Measurements from ENCODE around the gene CARHSP1.

Gene CARHSP1

DNA sequence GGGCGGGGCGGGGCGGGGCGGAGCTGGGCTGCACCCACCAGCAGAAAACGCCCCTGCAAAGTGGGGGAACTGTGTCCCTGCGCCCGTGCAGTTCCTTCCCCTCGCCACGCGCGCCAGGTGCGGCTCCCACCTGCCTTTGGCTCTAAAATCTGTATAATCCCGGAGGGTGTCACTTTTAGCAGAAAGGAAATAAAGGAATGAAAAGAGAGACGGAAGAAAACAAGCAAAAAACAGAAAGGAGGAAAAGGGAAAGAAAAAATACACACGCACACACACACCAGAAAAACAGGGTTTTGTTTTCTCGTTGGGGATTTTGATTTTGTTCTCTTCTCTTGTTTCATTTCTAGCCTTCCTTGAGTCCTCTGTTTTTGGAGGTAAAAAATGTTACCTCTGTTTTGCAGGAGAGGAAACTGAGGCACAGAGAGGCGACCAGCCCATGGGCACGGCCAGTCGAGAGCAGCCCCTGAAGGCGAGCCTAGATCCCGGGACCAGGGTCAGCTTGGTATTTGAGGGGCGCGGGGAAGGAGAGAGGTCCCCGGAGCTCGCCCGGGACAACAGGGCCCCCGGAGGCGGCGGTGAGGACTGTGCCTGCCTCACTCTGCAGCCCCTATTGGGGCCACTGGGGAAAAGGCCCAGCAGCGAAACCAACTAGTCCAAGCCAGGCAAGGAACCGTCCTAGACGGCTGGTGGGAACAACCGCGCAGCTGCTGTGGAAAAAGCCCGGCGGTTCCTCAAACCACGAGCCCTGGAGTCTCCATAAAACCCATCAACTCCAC is 594 bp upstream of the CARHSP1 start:
- no peak for DNase-seq

DNA sequence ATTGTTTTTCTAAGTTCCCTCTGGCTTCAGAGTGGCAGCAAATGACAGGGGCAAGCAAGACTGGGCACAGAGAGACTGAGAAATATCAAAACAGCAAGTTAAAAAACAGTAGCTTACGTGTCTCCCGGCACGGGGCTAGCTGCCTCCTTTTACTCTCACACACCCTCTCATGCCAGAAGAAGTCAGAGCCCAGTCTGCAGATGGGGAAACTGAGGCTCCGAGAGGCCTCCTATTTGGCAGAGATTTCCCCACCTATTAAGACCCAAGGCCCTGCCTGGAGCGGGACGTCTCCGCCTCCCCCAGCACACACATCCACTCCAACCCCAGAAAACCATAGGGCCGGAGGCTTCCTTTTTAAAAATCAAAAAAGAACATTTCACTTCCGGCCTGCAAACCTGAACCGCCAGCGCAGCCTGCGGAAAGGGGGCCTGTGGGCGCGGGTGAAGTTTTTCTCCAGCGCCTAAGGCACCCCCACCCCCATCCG is 832 bp downstream of the CARHSP1 start:
- DNase-seq, result no peak

GRCh38 chr16:8867216-8867931 is 1.4 kb downstream of the CARHSP1 start:
- peak; percentile 68 for DNase-seq

GRCh38 chr16:8866884-8867215 is 2.0 kb downstream of the CARHSP1 start:
- DNase-seq, result no peak

DNA sequence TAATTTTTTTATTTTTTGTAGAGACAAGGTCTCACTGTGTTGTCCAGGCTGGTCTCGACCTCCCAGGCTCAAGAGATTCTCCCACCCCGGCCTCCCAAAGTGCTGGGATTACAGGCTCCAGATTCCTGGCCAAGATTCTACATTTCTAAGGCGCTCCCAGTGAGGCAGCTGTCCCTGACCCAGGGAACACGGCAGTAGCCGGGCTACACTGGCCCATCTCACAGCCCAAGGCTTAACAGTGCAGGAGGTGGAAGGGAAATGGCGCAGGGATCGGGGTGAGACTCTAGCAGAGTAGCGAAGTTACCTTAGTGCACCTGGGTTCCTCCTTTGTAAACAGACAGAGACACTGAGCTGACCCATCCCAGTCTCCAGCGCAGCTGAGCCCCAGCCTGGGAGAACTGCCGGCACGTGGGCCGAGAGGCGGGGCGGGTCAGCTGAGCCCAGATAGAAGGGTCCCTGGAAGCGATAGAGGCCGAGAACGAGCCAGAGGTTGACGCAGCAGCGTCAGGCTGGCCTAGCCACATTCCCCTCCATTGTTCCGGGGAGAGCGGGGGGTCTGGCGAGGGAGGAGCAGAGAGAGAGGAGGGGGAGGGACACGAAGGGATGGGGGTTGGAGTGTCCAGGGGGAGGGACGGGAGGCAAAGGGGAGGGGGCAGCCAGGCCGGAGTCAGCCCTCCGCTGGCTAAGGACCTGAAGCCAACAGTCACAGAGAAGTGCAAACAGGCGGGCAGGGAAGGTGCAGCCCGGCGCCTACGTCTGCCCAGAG is 2.5 kb downstream of the CARHSP1 start:
- no peak for DNase-seq

DNA sequence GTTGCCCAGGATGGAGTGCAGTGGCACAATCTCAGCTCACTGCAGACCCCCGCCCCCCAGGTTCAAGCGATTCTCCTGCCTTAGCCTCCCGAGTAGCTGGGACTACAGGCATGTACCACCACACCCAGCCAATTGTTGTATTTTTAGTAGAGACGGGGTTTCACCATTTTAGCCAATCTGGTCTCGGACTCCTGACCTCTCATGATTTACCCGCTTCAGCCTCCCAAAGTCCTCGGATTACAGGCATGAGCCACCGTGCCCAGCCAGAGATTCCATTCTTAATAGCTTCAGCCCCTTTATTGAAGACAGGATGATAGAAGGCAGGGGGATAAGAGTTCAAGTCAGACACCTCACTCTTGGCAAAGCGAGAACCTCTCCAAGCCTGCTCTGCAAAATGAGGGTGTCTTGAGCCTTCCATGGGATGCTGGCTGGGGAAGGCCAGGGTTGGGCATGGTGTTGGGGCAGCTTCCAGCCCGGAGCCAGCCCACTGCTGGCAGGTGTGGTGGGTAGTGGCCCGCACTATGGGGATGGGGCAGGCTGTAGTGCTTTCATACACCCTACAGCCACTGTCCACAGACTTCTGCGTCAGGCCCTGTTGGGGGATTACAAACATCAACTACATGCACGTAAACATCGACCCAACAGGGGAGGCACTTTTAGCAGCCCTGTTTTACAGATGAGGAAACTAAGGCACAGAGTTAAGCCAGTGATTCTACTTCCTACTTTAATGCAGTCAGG is 3.5 kb downstream of the CARHSP1 start:
- DNase-seq, result no peak

GRCh38 chr16:8864480-8865110 is 4.2 kb downstream of the CARHSP1 start:
- no peak for DNase-seq

DNA sequence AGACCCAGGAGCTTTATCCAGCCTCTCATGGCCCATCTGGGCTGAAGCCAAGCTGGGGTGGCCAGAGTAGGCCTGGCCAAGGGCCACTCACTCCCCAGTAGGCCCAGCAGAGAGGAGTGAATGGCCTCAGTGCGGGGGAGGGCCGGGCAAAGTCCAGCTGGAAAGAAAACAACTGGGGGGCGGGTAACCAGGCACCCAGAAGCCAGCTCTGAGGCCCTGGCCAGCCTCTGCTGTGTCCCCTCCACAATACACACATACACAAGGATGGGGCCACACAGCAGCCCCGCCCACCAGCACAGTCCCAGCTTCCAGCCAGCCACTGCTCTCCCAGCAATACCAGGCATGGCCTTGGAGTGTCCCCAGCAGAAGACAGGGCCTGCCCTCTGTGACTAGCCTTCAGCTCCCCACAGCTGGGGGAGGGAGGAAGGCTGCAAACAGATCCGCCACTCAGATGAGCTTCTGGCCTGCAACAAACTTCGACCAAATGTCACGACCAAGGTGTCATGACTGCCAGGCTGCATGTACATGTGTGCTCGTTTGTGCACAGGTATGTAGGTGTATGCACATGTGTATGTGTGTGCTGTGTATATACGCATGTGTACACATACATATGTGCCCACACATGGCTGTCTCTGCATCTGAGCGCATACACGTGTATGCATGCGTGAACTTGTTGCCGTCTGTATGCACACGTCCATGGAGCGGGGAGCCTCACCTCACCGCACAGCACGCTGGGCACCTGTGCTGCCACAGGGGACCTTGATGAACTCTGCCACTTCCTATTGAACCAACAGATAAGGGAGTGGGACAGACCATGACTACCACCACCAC is 5.0 kb downstream of the CARHSP1 start:
- DNase-seq, result no peak

GRCh38 chr16:8862309-8863130 is 6.3 kb downstream of the CARHSP1 start:
- no peak for DNase-seq

- no peak for DNase-seq
Measured at GRCh38 chr16:8861563-8862308, 7.1 kb downstream of the CARHSP1 start.

GRCh38 chr16:8859913-8860881 is 8.6 kb downstream of the CARHSP1 start:
- no peak for DNase-seq

DNA sequence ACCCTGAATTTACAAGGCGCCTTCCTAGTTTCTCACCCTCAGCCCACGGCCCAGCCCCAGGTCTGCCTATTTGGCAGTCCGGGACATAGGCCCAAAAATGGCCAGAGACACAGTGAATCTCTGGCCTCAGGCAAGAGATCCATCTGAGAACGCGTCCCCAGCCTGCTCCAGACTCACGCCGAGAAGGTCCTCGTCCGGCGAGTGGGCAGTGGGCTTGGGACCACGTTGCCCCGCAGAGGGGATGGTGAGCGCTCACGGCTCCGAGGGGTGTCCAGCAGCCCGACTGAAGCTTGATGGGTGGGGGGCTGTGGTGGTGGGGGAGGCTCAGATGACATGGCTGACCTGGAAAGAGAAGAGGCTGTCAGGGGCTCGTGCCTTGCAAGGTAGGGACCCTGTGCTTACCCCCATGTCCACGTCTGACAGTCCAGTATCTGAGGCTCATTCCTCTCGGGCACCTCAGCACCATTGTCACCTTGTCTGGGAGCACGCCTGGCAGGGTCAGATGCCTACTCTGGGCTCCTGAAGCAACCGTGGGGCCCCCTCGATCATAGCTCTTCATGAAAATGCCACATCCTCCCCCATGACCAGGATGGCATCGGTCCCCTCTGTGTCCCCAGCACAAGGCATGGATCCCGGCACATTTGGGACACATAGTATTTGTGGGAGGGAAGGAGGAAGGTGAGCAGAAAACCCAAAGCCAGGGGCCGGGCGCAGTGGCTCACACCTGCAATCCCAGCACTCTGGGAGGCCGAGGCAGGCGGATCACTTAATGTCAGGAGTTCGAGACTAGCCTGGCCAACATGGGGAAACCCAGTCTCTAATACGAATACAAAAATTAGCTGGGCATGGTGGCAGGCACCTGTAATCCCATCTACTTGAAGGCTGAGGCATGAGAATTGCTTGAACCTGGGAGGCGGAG is 9.6 kb downstream of the CARHSP1 start:
- no peak for DNase-seq

GRCh38 chr16:8855972-8856371 is 12.8 kb downstream of the CARHSP1 start:
- no peak for DNase-seq

- no peak for DNase-seq
Measured at GRCh38 chr16:8855051-8855786, 13.6 kb downstream of the CARHSP1 start.

DNA sequence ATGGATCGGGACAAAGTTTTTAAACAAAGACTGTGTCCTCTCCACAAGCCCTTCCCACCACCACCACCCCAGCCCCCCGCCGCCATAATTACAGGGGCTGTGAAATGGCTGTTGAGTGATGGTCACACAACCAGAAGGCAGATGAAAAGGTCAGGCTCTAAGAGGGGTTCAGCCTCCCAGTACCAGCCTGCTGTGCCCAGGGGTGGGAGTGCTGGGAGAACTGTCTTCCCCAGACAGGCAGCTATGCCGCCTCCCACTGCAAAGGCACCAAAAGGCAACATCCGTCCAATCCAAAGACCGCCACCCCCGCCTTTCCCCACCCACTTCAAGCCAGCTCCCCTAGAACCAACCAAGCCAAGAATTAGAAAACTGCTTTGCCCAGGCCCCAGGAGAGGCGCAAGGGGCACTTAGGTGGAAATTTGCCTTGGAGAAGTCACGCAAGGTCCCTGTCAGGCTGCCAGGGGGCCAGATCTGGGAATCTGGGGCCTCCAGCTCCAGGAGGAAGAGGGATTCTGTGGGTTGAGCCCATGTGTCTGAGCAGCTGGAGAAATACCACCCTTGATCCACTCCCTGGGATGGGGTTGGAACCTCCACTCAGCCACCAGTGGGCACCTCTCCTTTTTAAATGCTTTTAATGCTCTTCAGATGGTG is 14.4 kb downstream of the CARHSP1 start:
- DNase-seq, result no peak

GRCh38 chr16:8853611-8854010 is 15.2 kb downstream of the CARHSP1 start:
- no peak for DNase-seq
